ENCODE results near the gene TMEM181.

The TMEM181 gene

DNA sequence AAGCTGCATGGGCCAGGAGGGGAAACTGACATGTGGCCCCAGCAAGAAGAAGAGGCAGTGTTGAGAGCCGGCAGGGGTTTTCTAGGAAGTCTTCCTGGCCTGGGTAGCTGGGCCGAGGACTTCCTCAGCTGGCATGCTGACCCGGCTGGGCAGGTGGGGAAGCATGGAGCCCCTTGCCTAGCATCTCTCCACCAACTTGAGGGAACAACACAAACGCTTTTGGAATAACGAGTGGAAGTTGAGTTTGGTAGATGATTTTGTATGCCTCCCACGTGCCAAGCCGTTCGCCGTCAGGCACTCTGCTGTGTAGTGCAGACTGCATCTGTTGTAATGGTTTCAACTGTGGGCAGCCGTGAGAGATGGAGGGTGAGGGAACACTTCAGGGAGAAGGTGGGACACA lies 7.3 kb downstream of the TMEM181 start:
- Histone ChIP-seq H3K36me3 (peaks cover 5% of the 10 kb centered on the region), H3K9me3 (ENCODE audit: severe bottlenecking) (no peaks in the 10 kb centered on the region), H3K27me3 (ENCODE audit: insufficient read depth, low read depth, severe bottlenecking) (no peaks in the 10 kb centered on the region), H3K27ac (no peak overlapping the region), H3K4me3 (ENCODE audit: low read depth, low read length) (no peak overlapping the region)
- no peak for DNase-seq
- TF ChIP-seq, protein P1, sequence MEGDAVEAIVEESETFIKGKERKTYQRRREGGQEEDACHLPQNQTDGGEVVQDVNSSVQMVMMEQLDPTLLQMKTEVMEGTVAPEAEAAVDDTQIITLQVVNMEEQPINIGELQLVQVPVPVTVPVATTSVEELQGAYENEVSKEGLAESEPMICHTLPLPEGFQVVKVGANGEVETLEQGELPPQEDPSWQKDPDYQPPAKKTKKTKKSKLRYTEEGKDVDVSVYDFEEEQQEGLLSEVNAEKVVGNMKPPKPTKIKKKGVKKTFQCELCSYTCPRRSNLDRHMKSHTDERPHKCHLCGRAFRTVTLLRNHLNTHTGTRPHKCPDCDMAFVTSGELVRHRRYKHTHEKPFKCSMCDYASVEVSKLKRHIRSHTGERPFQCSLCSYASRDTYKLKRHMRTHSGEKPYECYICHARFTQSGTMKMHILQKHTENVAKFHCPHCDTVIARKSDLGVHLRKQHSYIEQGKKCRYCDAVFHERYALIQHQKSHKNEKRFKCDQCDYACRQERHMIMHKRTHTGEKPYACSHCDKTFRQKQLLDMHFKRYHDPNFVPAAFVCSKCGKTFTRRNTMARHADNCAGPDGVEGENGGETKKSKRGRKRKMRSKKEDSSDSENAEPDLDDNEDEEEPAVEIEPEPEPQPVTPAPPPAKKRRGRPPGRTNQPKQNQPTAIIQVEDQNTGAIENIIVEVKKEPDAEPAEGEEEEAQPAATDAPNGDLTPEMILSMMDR (IDR thresholded peaks at IDR 0.05; ENCODE audit: low read depth, low read length): no peak

DNA sequence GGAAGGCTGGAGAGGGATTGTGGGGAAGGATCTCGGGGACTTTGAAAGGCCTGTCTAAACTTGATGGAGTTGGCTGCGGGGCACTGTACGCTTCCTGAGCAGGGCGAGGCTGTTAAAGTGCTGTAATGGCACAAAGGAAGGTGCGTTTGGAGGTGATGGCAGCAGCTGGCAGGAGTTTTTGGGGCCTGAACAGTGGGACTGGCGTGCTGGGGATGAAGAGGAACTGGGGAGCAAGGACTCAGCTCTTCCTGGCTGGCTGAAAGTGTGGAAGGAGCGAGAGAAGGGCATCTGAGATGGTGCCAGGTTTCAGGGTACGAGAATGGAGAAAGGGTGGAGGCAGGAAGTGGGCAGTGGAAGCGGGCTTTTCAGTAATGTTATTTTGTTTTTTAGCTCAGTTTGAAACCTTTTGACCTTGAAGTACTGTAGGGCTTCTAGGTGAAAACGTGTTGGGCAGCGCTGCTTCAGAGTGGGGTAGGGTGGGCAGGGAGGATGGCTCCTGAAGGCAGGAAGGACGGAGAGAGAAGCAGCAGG lies 8.0 kb downstream of the TMEM181 start:
- Histone ChIP-seq H3K27ac (no peak overlapping the region), H3K4me3 (ENCODE audit: low read depth, low read length) (no peak overlapping the region), H3K36me3 (peaks cover 3% of the 10 kb centered on the region), H3K27me3 (ENCODE audit: insufficient read depth, low read depth, severe bottlenecking) (no peaks in the 10 kb centered on the region), H3K9me3 (ENCODE audit: severe bottlenecking) (no peaks in the 10 kb centered on the region)
- no peak for DNase-seq
- TF ChIP-seq, protein P1 (IDR thresholded peaks at IDR 0.05; ENCODE audit: low read depth, low read length): no peak

DNA sequence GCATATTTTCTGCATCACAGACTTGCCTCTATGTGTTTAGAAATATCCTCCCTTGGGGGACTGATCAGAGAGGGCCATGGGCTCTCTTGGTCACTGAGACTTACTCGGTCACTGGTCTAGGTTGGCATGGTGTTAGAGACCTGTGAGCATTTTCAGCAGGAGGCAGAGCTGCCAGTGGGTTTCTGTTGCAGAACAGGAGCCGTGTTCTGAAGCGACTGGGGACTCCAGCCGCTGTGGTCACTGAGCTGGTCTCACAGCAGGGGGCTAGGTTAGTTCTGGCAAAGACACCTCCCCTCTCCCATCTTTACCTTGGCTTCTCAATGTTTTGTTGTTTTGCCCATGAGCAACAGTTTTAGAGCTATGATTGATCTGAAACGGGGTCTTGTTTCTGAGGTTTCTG lies 8.7 kb downstream of the TMEM181 start:
- H3K9me3 ChIP-seq (ENCODE audit: severe bottlenecking): no peaks in the 10 kb centered on the region
- DNase-seq: no peak
- TF ChIP-seq, protein P1 (IDR thresholded peaks at IDR 0.05; ENCODE audit: low read depth, low read length): no peak
- H3K27me3 ChIP-seq (ENCODE audit: insufficient read depth, low read depth, severe bottlenecking): no peaks in the 10 kb centered on the region
- no peak overlapping the region for H3K4me3 ChIP-seq (ENCODE audit: low read depth, low read length)
- H3K27ac ChIP-seq: no peak overlapping the region
- peaks cover 8% of the 10 kb centered on the region for H3K36me3 ChIP-seq

DNA sequence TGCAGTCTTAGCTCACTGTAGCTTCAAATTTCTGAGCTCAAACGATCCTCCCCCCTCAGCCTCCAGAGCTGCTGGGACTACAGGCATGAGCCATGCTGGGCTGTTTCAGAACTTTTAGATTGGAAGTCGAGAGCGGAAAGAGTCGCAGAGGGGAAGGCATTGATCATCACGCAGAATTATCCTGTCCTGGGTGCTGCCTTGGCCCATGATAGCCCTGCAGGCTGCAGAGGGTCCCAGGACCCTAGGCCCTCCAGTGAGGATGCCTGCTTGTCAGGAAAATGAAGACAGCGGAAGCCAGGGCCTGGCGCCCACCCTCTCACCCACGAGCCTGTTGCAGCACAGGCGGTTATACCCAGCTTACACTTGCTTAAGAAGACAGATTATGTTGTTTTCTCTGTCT lies 9.1 kb downstream of the TMEM181 start:
- H3K4me3 ChIP-seq (ENCODE audit: low read depth, low read length): no peak overlapping the region

DNA sequence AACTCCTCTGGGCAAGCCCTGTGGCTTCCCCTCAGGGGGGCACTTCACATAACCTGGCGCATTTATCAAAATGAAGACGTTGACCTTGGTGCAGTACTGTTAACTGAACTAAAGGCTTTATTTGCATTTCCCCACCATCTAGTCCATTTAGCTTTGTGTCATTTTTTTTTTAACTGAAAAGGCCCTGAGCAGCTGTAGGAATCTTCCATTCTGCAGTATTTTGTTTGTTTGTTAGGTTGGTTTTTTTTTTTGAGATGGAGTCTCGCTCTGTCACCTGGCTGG lies 10.7 kb downstream of the TMEM181 start:
- no peak for DNase-seq
- Histone ChIP-seq H3K36me3 (peaks cover 8% of the 10 kb centered on the region), H3K9me3 (ENCODE audit: severe bottlenecking) (no peaks in the 10 kb centered on the region), H3K27ac (no peak overlapping the region), H3K27me3 (ENCODE audit: insufficient read depth, low read depth, severe bottlenecking) (no peaks in the 10 kb centered on the region), H3K4me3 (ENCODE audit: low read depth, low read length) (no peak overlapping the region)
- TF ChIP-seq, protein P1 (IDR thresholded peaks at IDR 0.05; ENCODE audit: low read depth, low read length): no peak

More for the DNA sequence above, 9.1 kb downstream of the TMEM181 start:
- TF ChIP-seq, protein P1 (IDR thresholded peaks at IDR 0.05; ENCODE audit: low read depth, low read length): no peak
- Histone ChIP-seq H3K27me3 (ENCODE audit: insufficient read depth, low read depth, severe bottlenecking) (no peaks in the 10 kb centered on the region), H3K27ac (no peak overlapping the region), H3K9me3 (ENCODE audit: severe bottlenecking) (no peaks in the 10 kb centered on the region), H3K36me3 (peaks cover 8% of the 10 kb centered on the region)
- no peak for DNase-seq

Measured in WERI-Rb-1 (cell line).